KMS-11 (cell line): ENCODE results near the gene ENG.

Experiments
- H2AFZ ChIP-seq: fragments of 200-600 bp; sonication (generic); 2 replicates; pipeline ENCODE4 v1.6.1; 2016; ENCODE audit warnings: antibody characterized with exemption, mixed run types, low read depth
- H3K27ac ChIP-seq: fragments of 200-600 bp; sonication (generic); 2 replicates; pipeline ENCODE4 v1.6.1; 2016; ENCODE audit warnings: mild to moderate bottlenecking, mixed run types
- H3K27me3 ChIP-seq: fragments of 200-600 bp; sonication (generic); 2 replicates; pipeline ENCODE4 v1.6.1; 2017; ENCODE audit warnings: mild to moderate bottlenecking, low read depth, mixed run types, moderate library complexity; ENCODE audit not compliant: insufficient read depth
- H3K36me3 ChIP-seq: fragments of 200-600 bp; sonication (generic); 2 replicates; pipeline ENCODE4 v1.6.1; 2017; ENCODE audit warnings: mild to moderate bottlenecking, mixed run types; ENCODE audit not compliant: insufficient read depth
- H3K4me1 ChIP-seq: fragments of 200-600 bp; sonication (generic); 2 replicates; pipeline ENCODE4 v1.6.1; 2016; ENCODE audit warnings: mild to moderate bottlenecking, low read depth, mixed run types; ENCODE audit not compliant: poor library complexity, severe bottlenecking
- H3K4me2 ChIP-seq: fragments of 200-600 bp; sonication (generic); 2 replicates; pipeline ENCODE4 v1.7.0; 2016; ENCODE audit warnings: mild to moderate bottlenecking, mixed run types
- H3K4me3 ChIP-seq: fragments of 200-600 bp; sonication (generic); IDR thresholded peaks from 2 replicates; pipeline ENCODE4 v1.6.1; 2017; ENCODE audit warnings: low read depth, low read length, mixed read lengths; ENCODE audit not compliant: insufficient read depth
- H3K79me2 ChIP-seq: fragments of 200-600 bp; sonication (generic); 2 replicates; pipeline ENCODE4 v1.6.1; 2016; ENCODE audit warnings: low read depth, mixed run types; ENCODE audit not compliant: insufficient read depth
- H3K9ac ChIP-seq: fragments of 200-600 bp; sonication (generic); 2 replicates; pipeline ENCODE4 v1.6.1; 2016; ENCODE audit warnings: mild to moderate bottlenecking, mixed run types
- H4K20me1 ChIP-seq: fragments of 200-600 bp; sonication (generic); 2 replicates; pipeline ENCODE4 v1.6.1; 2016; ENCODE audit warnings: mild to moderate bottlenecking, mixed run types; ENCODE audit not compliant: insufficient read depth
- CTCF ChIP-seq: fragments of 200-600 bp; sonication (generic); conservative IDR thresholded peaks from 2 replicates; pipeline ENCODE4 v1.6.1; 2017; ENCODE audit warnings: low read depth, mild to moderate bottlenecking, antibody characterized with exemption, low read length, moderate library complexity, mixed read lengths

ENG gene

GRCh38 chr9:127805620-127806019 is 48.8 kb downstream of the ENG start:
- Histone ChIP-seq H3K27me3 (no peaks in the 10 kb centered on the region), H3K4me3 (no peak overlapping the region), H4K20me1 (no peaks in the 10 kb centered on the region), H3K27ac (no peak overlapping the region), H3K79me2 (peaks cover 29% of the 10 kb centered on the region), H3K9ac (no peak overlapping the region), H2AFZ (no peak overlapping the region), H3K36me3 (no peaks in the 10 kb centered on the region), H3K4me1 (peaks cover 32% of the 10 kb centered on the region), H3K4me2 (no peak overlapping the region)
- TF ChIP-seq CTCF: 0 out of 2 replicates have a peak, but pooled peaks have one; percentile 20

GRCh38 chr9:127803507-127804352 is 50.7 kb downstream of the ENG start:
- Histone ChIP-seq H3K9ac (peak overlapping the region; percentile 92), H3K27me3 (no peaks in the 10 kb centered on the region), H3K79me2 (peaks cover 29% of the 10 kb centered on the region), H3K4me3 (no peak overlapping the region), H3K27ac (peak overlapping the region; percentile 74), H3K4me1 (peaks cover 32% of the 10 kb centered on the region), H3K36me3 (no peaks in the 10 kb centered on the region), H2AFZ (peak overlapping the region; percentile 68), H3K4me2 (peak overlapping the region; percentile 76), H4K20me1 (no peaks in the 10 kb centered on the region)
- no peak for TF ChIP-seq CTCF

- no peak within 1 kb of the TSS for H3K4me3 ChIP-seq
- H3K4me1 ChIP-seq: peaks cover 34% of the 10 kb centered on the region
- TF ChIP-seq CTCF: no peak; the same call in 1 of the 2 replicates
- no peaks in the 10 kb centered on the region for H4K20me1 ChIP-seq
- peak within 1 kb of the TSS; percentile 90 for H3K4me2 ChIP-seq
- peak within 1 kb of the TSS; percentile 92 for H3K9ac ChIP-seq
- H2AFZ ChIP-seq: peak within 1 kb of the TSS; percentile 80
- H3K27me3 ChIP-seq: no peaks in the 10 kb centered on the region
- H3K36me3 ChIP-seq: no peaks in the 10 kb centered on the region
- peaks cover 29% of the 10 kb centered on the region for H3K79me2 ChIP-seq
- H3K27ac ChIP-seq: peak within 1 kb of the TSS; percentile 74
Observed at GRCh38 chr9:127802576-127803443, 51.6 kb downstream of the ENG start, which contains the start of gene FPGS. Gene FPGS, plus strand, starts transcription at chr9:127802882. Its CDS starts 43 bp downstream, at chr9:127802925.

GRCh38 chr9:127801955-127802575 is 52.4 kb downstream of the ENG start:
- Histone ChIP-seq H4K20me1 (no peaks in the 10 kb centered on the region), H3K4me2 (peak overlapping the region; percentile 90), H3K9ac (peak overlapping the region; percentile 53; the same call in 1 of the 2 replicates), H3K79me2 (peaks cover 29% of the 10 kb centered on the region), H3K4me3 (no peak overlapping the region), H2AFZ (peak overlapping the region; percentile 80), H3K4me1 (peaks cover 41% of the 10 kb centered on the region), H3K36me3 (no peaks in the 10 kb centered on the region), H3K27me3 (no peaks in the 10 kb centered on the region), H3K27ac (peak overlapping the region; percentile 35)
- TF ChIP-seq CTCF: peak; percentile 32; the same call in 1 of the 2 replicates
